Measurements from ENCODE around the gene RBM8A. TPM values are rescaled to one million over a fixed set of nuclear protein-coding genes. Genes with fewer than 3 reads are reported as not detected.

The RBM8A gene
- total and polyA plus RNA-seq, 7 donors: 82.9 to 527 (median 207) TPM

DNA sequence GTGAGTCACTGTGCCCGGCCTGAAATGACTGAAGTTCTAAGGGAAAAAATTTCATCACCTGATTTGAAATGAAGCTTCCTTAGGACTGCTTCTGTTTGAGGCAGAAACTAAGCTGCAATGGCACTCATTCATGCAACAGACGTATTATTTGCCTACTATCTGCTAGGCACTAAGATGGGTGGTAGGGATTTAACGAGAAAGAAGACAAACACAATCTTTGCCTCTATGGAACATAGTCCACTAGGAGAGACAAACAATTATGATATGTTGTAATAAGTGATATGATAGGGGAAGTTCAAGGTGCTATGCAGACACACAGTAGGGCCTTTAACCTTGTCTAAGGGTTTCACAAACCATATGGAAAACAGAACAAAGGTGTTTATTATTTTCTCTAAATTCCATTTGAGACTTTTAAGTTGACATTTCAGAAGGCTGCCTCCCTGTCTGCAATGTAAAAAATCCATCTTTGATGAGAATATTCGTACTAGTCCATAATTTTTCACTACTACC, 19.2 kb upstream of the RBM8A start:
- no peak for DNase-seq
- intact Hi-C loops (cut with DNase I): loop anchor here in 1 of 2 donors (5.0 kb wide), 1 partner anchor 56 kb away; no protein-coding TSS in a partner anchor
- peak overlapping the region; percentile 19 for H3K27ac ChIP-seq
- H3K27me3 ChIP-seq (ENCODE audit: insufficient read depth in 3 of 3, low read length in 2 of 3): no peaks in the 10 kb centered on the region
- no peaks in the 10 kb centered on the region for H3K9me3 ChIP-seq
- 90 to 97% (median 92%) methylated on average over 4 of the region's 4 CpGs for WGBS, 3 donors
- TF ChIP-seq, protein P1, sequence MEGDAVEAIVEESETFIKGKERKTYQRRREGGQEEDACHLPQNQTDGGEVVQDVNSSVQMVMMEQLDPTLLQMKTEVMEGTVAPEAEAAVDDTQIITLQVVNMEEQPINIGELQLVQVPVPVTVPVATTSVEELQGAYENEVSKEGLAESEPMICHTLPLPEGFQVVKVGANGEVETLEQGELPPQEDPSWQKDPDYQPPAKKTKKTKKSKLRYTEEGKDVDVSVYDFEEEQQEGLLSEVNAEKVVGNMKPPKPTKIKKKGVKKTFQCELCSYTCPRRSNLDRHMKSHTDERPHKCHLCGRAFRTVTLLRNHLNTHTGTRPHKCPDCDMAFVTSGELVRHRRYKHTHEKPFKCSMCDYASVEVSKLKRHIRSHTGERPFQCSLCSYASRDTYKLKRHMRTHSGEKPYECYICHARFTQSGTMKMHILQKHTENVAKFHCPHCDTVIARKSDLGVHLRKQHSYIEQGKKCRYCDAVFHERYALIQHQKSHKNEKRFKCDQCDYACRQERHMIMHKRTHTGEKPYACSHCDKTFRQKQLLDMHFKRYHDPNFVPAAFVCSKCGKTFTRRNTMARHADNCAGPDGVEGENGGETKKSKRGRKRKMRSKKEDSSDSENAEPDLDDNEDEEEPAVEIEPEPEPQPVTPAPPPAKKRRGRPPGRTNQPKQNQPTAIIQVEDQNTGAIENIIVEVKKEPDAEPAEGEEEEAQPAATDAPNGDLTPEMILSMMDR (IDR thresholded peaks at IDR 0.05): no peak
- H3K4me1 ChIP-seq: peaks cover 43% of the 10 kb centered on the region
- H3K4me3 ChIP-seq: no peak overlapping the region
- peaks cover 6 to 53% of the 10 kb centered on the region in 2 donors for H3K36me3 ChIP-seq (ENCODE audit: insufficient read depth in 1 of 2, low read depth in 1 of 2)
- ATAC-seq: no peak

DNA sequence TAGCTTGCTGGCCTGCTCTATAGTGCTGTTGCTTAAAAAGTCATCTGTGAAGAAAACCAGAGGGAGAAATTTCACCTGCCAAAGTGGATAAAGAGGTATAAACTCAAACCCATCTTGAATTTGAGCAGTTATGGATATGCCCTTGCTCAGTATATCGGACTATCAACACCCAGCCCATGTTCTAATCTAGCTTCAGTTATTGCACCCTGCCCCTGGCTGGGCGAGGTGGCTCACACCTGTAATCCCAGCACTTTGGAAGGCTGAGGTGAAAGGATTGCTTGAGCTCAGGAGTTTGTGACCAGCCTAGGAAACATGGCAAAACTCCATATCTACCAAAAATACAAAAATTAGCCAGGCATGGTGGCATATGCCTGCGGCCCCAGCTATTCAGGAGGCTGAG, 17.2 kb upstream of the RBM8A start:
- no peak overlapping the region for H3K27ac ChIP-seq
- DNase-seq (no peak), ATAC-seq (no peak)
- H3K36me3 ChIP-seq (ENCODE audit: insufficient read depth in 1 of 2, low read depth in 1 of 2): peaks cover 6 to 70% of the 10 kb centered on the region in 2 donors
- no peak overlapping the region for H3K4me3 ChIP-seq
- 81 to 93% (median 83%) methylated on average over 3 of the region's 3 CpGs for WGBS, 3 donors
- intact Hi-C loops (cut with DNase I): no loop called here
- H3K4me1 ChIP-seq: peaks cover 29% of the 10 kb centered on the region
- TF ChIP-seq, protein P1 (IDR thresholded peaks at IDR 0.05): no peak
- H3K27me3 ChIP-seq (ENCODE audit: insufficient read depth in 3 of 3, low read length in 2 of 3): no peaks in the 10 kb centered on the region
- no peaks in the 10 kb centered on the region for H3K9me3 ChIP-seq

DNA sequence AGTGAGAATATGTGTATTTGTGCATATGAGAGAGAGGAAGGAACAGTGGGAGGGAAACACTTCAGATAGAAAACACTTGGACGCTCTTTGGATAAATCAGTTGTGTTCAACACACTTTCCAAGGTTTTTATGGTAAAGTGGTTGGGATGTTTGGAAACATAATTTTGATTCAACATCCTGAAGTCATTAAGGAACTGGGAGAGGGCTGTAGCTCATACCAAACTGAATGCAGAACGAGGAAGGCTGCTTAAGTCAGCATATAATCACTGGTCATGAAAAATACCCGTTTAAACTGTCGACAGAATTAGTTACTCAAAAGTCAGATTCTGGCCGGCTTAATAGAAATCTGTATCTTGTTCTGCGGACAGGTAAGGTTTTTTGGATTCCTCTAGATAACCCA, 15.6 kb upstream of the RBM8A start:
- no peak for ATAC-seq
- DNase-seq: no peak
- no peak overlapping the region for H3K4me3 ChIP-seq
- 81 to 85% (median 82%) methylated on average over 6 of the region's 6 CpGs for WGBS, 3 donors
- intact Hi-C loops (cut with DNase I): no loop called here
- H3K36me3 ChIP-seq (ENCODE audit: insufficient read depth in 1 of 2, low read depth in 1 of 2): peaks cover 6 to 81% of the 10 kb centered on the region in 2 donors
- no peaks in the 10 kb centered on the region for H3K9me3 ChIP-seq
- H3K27ac ChIP-seq: peak overlapping the region; percentile 19
- H3K4me1 ChIP-seq: peaks cover 13% of the 10 kb centered on the region
- TF ChIP-seq, protein P1 (IDR thresholded peaks at IDR 0.05): no peak
- H3K27me3 ChIP-seq (ENCODE audit: insufficient read depth in 3 of 3, low read length in 2 of 3): no peaks in the 10 kb centered on the region

DNA sequence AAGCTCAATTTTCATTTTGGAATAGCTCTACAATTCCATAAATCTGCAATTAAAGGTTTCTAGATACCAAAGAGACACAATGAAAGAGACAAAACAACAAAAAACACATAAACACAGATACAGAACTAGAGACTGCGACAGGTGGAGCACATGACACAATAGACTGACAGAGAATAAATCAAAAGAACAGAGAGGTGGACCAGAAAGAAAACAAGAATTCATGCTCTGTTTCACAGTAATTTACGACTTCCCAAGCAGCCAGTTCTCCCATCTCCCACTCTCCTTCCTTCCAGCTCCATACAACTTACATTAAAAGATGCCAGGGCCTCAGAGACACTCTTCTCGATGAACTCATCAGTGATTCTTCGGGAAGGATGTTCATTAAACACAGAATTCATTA, 15.1 kb upstream of the RBM8A start:
- peaks cover 13% of the 10 kb centered on the region for H3K4me1 ChIP-seq
- ATAC-seq (no peak), DNase-seq (no peak)
- H3K36me3 ChIP-seq (ENCODE audit: insufficient read depth in 1 of 2, low read depth in 1 of 2): peaks cover 6 to 83% of the 10 kb centered on the region in 2 donors
- no peaks in the 10 kb centered on the region for H3K9me3 ChIP-seq
- no peak overlapping the region for H3K4me3 ChIP-seq
- TF ChIP-seq, protein P1 (IDR thresholded peaks at IDR 0.05): no peak
- H3K27me3 ChIP-seq (ENCODE audit: insufficient read depth in 3 of 3, low read length in 2 of 3): no peaks in the 10 kb centered on the region
- H3K27ac ChIP-seq: peak overlapping the region; percentile 19
- intact Hi-C loops (cut with DNase I): no loop called here
- WGBS, 3 donors: 83 to 88% (median 87%) methylated on average over 4 of the region's 4 CpGs

DNA sequence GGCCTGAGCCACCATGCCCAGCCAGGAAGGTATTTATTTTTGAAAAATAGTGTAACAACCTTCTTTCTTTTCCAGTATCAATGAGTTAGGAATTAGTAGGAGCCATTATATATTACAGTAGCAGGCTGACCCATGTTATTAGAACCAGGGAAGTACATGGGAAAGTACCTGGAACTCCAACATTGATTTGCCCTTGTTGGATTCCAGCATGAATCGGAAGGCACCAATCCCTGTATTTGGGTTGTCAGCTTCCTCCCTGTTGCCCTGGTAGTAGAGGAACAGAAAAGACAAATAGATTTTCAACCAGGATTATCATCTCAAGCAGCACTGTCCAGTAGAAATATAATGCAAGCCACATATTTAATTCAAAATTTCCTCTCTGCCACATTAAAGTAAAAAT, 10.2 kb upstream of the RBM8A start:
- 71 to 83% (median 79%) methylated on average over 1 of the region's 1 CpG for WGBS, 3 donors
- peaks cover 8 to 90% of the 10 kb centered on the region in 2 donors for H3K36me3 ChIP-seq (ENCODE audit: insufficient read depth in 1 of 2, low read depth in 1 of 2)
- intact Hi-C loops (cut with DNase I): loop anchor here in 1 of 2 donors (2.0 kb wide), 1 partner anchor 17 kb away; no protein-coding TSS in a partner anchor

More for the DNA sequence above, 10.2 kb upstream of the RBM8A start:
- Histone ChIP-seq H3K4me3 (no peak overlapping the region), H3K27me3 (ENCODE audit: insufficient read depth in 3 of 3, low read length in 2 of 3) (no peaks in the 10 kb centered on the region), H3K27ac (peak overlapping the region; percentile 70), H3K4me1 (peaks cover 37% of the 10 kb centered on the region), H3K9me3 (no peaks in the 10 kb centered on the region)
- ATAC-seq (no peak), DNase-seq (no peak)
- TF ChIP-seq, protein P1 (IDR thresholded peaks at IDR 0.05): no peak

Measured in psoas muscle (tissue), 8 donors.